RCC 7860 (cell line): Measurements from ENCODE around the gene SYT2.
"Not testable (repeated sequence)": the region's sequence is repeated elsewhere in the genome, so short reads cannot be mapped to it uniquely, and the experiment has no call there.

Experiments used
- DNase-seq: peaks from one replicate; pipeline ENCODE4 v3.0.0-alpha.2; 2015; ENCODE audit warnings: low spot score
- FAIRE-seq: peaks from 2 replicates; lab custom pipeline; 2012; peaks lifted over from hg19 to GRCh38; lab: Jason Lieb, UNC

Gene SYT2

GRCh38 chr1:202625416-202626360, 84.6 kb downstream of the SYT2 start:
- no peak for FAIRE-seq
- peak; percentile 46 for DNase-seq

- DNase-seq (no peak), FAIRE-seq (no peak)
Measured at GRCh38 chr1:202624781-202625108, 85.5 kb downstream of the SYT2 start.

- no peak for DNase-seq
- no peak for FAIRE-seq
Measured at GRCh38 chr1:202624088-202624780, 86.0 kb downstream of the SYT2 start.

- not testable (repeated sequence) for FAIRE-seq, DNase-seq
Measured at GRCh38 chr1:202623476-202623875, 86.8 kb downstream of the SYT2 start.

- no peak for DNase-seq
- no peak for FAIRE-seq
Measured at GRCh38 chr1:202623075-202623474, 87.2 kb downstream of the SYT2 start.

GRCh38 chr1:202622388-202622787, 87.9 kb downstream of the SYT2 start:
- FAIRE-seq (no peak), DNase-seq (no peak)

GRCh38 chr1:202621446-202621845, 88.8 kb downstream of the SYT2 start:
- FAIRE-seq = no peak
- no peak for DNase-seq

- not testable (repeated sequence) for FAIRE-seq, DNase-seq
Measured at GRCh38 chr1:202620036-202620435, 90.2 kb downstream of the SYT2 start.

- FAIRE-seq (no peak), DNase-seq (no peak)
Measured at GRCh38 chr1:202619505-202619904, 90.7 kb downstream of the SYT2 start.

- FAIRE-seq, DNase-seq: not testable (repeated sequence)
Measured at GRCh38 chr1:202619012-202619411, 91.2 kb downstream of the SYT2 start.

- no peak for DNase-seq
- no peak for FAIRE-seq
Measured at GRCh38 chr1:202616355-202616915, 93.8 kb downstream of the SYT2 start.

GRCh38 chr1:202615501-202616354, 94.5 kb downstream of the SYT2 start:
- FAIRE-seq = peak; percentile 66
- DNase-seq = peak; percentile 77

GRCh38 chr1:202615208-202615500, 95.1 kb downstream of the SYT2 start:
- DNase-seq, FAIRE-seq: not testable (repeated sequence)

- DNase-seq, FAIRE-seq: not testable (repeated sequence)
Measured at GRCh38 chr1:202614363-202615207, 95.7 kb downstream of the SYT2 start.

- DNase-seq = no peak
- FAIRE-seq = no peak
Measured at GRCh38 chr1:202613571-202613970, 96.7 kb downstream of the SYT2 start.

GRCh38 chr1:202612036-202612435, 98.2 kb downstream of the SYT2 start:
- not testable (repeated sequence) for DNase-seq, FAIRE-seq

- FAIRE-seq (no peak), DNase-seq (no peak)
Measured at GRCh38 chr1:202605515-202605914, 104.7 kb downstream of the SYT2 start.

- FAIRE-seq = no peak
- no peak for DNase-seq
Measured at GRCh38 chr1:202603435-202603834, 106.8 kb downstream of the SYT2 start.

- DNase-seq (no peak), FAIRE-seq (no peak)
Measured at GRCh38 chr1:202600432-202601041, 109.7 kb downstream of the SYT2 start.
